ENCODE data around the gene FCHO1.

- TF ChIP-seq CTCF (IDR thresholded peaks at IDR 0.05) (no peak), POLR2A (IDR thresholded peaks at IDR 0.05) (no peak)
These were observed 24.9 kb downstream of the FCHO1 start for GRCh38 chr19:17775991-17776803.

Measured in testis (tissue), 2 donors.